Hepatic stellate cell (primary cell): ENCODE measurements around the gene RHBDD1.

Experiments
- DNase-seq: peaks from one replicate; pipeline ENCODE4 v3.0.0; 2011; ENCODE audit warnings: low spot score

Gene RHBDD1

GRCh38 chr2:226985583-226985946 lies 149.7 kb downstream of the RHBDD1 start:
- DNase-seq = no peak

DNA sequence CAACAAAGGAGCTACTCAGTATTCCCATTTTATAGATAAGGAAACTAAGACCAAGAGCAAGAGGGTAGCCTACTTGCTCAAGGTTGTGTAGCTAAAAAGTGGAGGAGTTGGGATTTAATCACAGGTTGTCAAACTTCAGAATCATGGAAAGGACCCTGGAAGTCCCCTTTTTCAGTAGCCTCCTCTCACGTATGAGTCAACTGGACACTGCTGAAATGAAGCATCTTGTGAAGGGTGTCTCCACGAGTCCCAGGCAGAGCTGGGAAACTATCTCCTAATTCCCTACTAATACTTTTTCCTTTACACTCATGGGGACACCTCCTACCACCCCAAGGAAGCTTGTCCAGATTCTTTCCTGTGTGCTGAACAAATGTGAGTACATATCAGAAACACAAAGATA lies 155.8 kb downstream of the RHBDD1 start:
- no peak for DNase-seq

GRCh38 chr2:226993171-226993570 lies 157.3 kb downstream of the RHBDD1 start:
- no peak for DNase-seq

DNA sequence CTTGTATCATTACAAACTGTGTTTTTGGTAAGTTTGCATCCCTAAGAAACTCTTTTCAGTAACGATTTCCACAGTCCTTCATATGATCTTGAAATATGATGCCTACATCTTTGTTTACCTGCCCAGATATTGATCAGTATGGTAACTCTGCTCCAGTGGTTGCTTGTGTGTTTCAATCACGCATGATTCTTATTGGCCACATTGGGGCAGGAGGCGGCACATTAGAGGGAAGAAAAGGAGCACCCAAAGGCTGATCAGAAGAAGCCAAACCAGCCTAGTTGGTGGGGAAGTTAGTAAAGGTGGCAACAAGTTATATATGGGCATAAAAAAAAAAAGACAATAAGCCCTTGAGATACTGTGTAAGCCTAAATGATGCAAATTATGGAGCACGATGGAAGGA lies 158.9 kb downstream of the RHBDD1 start:
- DNase-seq = no peak

DNA sequence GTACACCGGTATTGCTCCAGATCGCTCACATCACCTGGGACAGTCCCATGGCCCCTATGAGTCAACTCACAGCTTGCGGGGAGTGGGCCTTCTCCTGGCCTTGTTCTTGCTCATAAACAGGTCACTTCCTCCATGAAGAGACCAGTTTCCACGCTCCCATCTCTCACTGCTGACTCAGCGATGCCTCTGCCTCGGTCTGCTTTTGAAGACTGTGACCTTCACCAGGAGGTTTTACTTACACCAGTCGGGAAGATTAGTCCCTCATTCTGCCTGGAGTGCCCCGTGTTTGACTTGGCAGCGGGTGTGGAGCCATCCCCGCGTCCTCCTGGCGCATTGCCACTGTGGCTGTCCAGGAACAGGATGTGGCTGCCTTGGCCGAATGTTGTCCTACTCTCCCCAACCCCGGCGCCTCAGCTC lies 159.8 kb downstream of the RHBDD1 start:
- peak; percentile 70 for DNase-seq

DNA sequence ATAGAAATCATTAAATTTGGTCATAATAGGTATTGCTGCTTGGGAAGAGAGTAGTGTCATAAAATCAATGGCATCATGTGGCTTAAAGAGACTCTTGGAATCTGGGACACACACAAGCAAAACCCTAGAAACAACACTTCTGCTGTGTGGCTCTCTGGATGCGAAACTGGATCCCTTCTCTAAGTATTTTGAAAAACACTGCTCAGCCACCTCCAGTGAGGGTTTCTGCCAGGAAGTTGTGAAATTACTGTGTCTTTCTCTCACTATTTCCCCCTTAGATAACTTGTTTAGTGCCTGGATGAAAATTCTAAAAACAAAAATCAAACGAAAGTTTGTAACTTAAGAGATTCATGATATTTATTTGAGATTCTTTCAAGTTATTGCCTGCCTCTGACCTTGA lies 163.8 kb downstream of the RHBDD1 start:
- DNase-seq = no peak

- DNase-seq = no peak
Observed at GRCh38 chr2:227000123-227000522, 164.3 kb downstream of the RHBDD1 start.

DNA sequence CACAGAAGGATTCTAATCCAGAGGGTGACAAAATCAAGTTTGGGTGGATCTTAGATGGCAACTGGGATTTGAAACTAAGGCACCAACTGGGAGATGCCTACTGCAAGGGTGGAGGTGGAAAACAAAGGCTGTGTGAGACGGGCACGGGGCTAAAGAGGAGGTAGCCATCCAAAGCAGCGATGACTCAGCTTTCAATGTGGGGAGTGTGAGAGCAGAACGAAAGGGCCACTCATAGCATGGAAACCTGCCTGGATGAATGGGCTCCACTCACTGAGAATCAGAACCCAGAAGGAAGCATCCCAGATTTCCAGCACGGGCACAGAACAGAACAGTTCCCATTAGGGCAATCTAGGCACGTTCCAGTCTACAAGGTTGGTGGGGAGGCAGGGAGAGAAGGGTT lies 168.6 kb downstream of the RHBDD1 start:
- DNase-seq = no peak

DNA sequence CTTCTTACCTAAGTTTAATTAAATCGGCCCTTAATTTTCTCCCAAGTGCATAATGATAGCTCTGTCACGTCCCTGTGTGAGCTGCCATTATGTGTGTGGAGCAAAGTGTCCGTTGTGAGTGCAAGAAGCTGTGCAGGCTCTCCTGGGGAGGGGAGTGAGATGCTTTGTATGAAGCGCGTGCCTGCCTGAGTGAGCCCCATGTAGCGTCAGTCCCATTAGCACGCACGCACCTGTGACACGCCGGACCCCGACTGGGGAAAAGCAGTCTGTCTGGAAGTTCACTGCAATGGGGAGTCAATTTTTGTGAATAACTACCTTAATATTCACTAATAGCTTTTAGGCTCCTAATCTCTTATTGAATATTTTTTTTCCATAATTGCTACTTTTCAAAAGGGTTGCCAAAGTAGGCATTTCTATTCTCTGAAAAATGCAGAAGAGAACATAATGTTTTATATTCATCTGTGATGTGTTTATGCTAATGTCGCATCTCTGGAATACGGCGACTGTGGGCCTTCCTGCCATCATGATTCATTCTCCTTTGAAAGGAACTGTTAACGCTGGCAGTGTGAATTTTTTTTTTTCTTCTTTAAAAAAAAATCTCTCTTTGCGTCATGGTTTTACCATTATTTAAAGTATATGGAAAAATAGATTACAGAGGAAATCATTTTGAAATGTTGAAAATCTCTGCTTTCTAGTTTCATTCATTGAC lies 170.5 kb downstream of the RHBDD1 start:
- DNase-seq = no peak

DNA sequence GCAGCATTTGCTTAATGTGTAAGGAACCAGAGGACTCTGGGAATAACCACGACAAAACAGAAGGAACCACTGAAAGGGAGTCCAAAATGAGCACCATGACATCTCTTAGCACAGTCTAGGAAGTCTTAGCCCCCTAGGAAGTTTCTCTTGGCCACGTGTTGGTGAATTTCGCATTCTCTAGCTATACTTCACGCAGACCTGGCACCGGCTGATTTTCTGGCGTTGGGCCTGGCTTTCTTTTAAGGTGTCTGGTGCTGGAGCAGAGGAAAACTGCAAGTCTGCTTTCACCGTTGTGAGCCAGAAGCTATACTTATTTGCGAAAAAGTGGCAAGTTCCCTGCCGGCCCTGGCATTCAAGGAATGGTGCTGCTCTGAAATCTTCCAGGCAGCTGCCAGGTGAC lies 171.3 kb downstream of the RHBDD1 start:
- no peak for DNase-seq

GRCh38 chr2:227007940-227008339 lies 172.1 kb downstream of the RHBDD1 start:
- DNase-seq = no peak

DNA sequence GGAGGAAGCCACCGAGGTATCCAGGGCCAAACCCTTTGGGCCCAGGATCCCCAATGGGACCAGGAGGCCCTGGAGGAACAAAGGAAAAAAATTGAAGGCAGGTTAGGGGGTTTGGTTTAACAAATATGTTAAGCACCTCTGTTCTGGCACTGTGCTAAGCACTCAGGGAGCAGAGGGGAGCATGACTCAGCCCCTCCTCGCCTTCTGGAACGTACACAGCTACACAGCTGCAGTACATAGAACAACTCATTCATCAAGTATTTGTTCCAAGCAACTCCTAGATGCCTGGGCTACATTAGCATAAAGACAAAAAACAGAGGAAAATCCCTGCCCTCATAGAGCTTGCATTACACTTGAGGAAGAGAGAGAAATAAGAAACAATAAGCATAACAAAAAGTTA lies 174.6 kb downstream of the RHBDD1 start:
- no peak for DNase-seq

GRCh38 chr2:227013330-227013729 lies 177.5 kb downstream of the RHBDD1 start:
- no peak for DNase-seq

GRCh38 chr2:227013881-227014280 lies 178.0 kb downstream of the RHBDD1 start:
- DNase-seq = no peak

GRCh38 chr2:227016894-227017293 lies 181.0 kb downstream of the RHBDD1 start:
- no peak for DNase-seq

GRCh38 chr2:227020416-227020815 lies 184.6 kb downstream of the RHBDD1 start:
- DNase-seq = no peak

GRCh38 chr2:227022608-227023007 lies 186.8 kb downstream of the RHBDD1 start:
- no peak for DNase-seq

GRCh38 chr2:227025510-227025909 lies 189.7 kb downstream of the RHBDD1 start:
- no peak for DNase-seq

GRCh38 chr2:227029426-227030105 lies 193.7 kb downstream of the RHBDD1 start:
- no peak for DNase-seq

DNA sequence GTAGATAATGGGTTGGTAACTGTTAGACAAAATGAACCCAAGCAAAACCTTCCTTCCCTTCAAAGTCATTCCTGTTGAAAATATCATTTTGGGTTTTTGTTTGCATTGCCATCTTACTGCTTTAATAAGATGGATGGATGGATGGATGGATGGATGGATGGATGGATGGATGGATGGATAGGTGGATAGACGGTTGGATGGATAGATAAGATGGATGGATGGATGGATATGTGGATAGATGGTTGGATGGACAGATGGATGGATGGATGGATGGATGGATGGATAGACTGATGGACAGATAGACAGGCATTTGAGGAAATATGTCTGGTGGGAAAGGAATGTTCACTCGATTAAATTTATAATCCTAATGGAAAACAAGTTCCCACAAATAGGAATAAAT lies 194.9 kb downstream of the RHBDD1 start:
- DNase-seq = no peak

GRCh38 chr2:227031379-227031778 lies 195.5 kb downstream of the RHBDD1 start:
- no peak for DNase-seq

GRCh38 chr2:227033471-227034148 lies 197.8 kb downstream of the RHBDD1 start:
- DNase-seq = peak; percentile 46

DNA sequence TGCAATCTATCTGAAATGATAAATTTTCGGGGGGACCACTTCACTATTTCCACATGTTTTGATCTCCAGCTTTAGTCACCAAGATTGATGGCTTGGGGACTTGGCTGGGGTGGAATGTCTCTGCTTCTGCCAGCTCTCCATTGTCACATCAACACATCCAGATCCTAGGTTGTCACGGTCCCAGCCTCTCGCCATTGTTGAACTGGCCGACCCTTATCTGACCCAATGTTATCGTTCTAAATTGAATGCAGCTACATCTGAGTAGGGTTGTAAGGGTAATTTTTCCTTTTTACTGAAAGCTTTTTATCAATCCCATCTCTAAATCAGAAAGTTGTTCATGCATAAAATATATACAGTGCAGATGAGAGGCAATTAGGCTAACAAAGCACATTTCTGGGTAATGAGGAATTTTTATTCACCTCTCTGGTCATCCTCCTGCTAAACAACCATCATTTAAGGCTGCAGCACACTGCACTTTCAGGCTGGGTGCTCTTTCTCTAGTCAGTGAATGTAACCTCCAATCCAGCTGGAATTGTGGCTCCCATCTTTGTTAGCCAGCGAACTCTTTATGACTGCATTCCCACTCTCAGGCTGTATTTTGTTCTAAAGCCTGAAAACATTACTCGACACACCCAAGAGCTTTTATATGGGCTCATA lies 200.0 kb downstream of the RHBDD1 start:
- no peak for DNase-seq
